LNCAP (cell line): Measurements from ENCODE around the gene LTB4R.

Experiments
- CTCF ChIP-seq: fragments of 450-650 bp; IDR thresholded peaks from 2 replicates; pipeline ENCODE4 v1.5.1; 2017; ENCODE audit warnings: mild to moderate bottlenecking

LTB4R gene

DNA sequence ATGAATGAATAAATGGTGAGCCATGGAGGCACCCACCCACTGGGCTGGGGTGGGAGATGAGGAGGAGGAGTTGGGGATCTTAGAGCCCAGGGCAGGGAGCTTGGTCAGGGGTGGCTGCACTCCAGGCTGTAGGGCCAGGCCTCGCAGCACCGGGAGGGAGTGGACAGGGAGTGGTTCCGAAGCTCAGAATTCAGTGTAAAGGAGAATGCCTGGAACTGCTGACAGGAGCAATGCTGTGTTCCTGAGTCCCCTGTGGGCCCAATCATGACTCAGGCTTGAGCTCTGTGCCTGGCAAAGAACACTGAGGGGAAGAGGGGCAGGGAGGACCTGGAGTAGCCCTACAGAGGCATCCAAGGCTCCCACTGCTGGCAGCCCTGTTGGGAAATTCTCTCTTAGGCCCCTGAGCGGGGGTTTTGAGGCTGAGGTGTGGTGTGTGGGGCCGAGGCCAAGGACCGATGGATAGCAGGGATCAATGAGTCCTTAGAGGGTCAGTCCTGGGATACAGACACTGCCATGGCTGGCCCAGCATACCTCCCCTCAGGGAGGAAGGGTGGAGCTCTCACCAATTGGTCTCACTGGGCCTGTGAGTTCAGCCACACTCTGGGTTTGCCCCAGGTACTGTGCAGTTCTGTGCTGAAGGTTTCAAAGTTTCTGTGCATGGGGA, 30.4 kb upstream of the LTB4R start:
- no peak for TF ChIP-seq CTCF

DNA sequence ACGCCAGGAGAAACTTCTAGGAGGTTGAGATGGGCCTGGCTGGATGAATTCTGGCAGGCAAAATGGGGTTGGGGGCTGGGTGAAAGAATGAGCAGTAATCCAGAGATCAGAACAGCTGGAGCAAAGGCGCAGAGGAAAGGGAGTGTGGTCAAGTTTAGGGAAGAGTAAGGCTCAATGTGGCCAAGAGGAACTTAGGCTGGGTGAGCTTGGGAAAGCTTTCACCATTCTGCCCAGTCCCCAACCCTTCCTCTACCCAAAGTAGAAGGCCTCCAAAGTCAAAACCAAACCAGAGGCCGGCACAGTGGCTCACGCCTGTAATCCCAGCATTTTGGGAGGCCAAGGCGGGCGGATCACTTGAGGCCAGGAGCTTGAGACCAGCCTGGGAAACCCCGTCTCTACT, 29.7 kb upstream of the LTB4R start:
- TF ChIP-seq CTCF = no peak

DNA sequence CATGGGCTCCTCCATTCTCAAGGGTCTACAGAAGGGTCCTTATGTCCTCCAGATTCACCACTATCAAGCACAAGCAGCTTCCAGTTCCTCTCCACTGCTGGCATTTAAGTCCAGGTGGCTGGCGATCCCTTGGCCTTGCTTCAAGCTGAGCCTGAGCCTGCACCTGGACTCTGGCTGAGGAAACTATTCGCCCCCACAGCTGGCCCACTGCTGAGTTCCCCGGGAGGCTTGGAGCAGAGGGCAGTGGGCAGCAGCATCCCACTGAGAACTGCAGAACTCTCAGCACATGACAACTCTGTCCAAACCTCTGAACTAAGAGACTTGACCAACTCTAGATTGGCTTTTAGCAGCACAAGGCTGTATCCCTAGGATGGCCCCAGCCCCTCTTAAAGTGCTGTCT, 28.6 kb upstream of the LTB4R start:
- TF ChIP-seq CTCF = no peak

- no peak for TF ChIP-seq CTCF
Measured at GRCh38 chr14:24283796-24284460, 27.4 kb upstream of the LTB4R start.

GRCh38 chr14:24284501-24285035, 26.7 kb upstream of the LTB4R start:
- TF ChIP-seq CTCF = no peak

DNA sequence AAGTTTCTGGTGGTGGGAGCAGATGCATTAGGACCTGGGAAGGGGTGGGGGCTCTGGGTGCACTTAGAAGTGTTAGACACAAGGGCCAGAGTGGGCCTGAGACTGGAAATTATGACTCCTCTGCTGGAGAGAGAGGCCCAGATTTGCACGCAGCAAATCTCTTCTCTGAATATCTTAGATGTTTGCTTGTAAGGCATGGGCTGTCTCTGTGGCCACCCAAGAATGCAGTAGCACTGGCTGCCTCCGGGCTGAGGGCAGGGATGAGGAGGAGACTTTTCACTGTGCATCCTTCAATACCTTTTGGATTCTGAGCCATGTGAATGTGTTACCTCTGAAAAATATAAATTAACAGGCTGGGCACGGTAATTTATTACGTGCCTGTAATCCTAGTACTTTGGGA, 26.0 kb upstream of the LTB4R start:
- no peak for TF ChIP-seq CTCF

DNA sequence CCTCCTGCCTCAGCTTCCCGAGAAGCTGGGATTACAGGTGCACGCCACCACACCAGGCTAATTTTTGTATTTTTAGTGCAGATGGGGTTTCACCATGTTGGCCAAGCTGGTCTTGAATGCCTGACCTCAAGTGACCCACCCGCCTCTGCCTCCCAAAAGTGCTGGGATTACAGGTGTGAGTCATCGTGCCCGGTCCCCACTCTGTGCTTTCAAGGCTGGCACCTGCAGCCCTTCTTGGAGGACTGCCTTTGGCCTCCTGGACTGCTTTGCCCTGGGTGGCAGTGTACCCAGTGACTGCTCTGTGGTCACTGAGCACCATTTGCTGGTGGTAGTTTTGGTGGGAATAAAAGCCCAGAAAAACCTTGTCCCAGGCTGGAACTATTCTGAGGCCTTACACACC, 24.3 kb upstream of the LTB4R start:
- no peak for TF ChIP-seq CTCF
